HG02571 (cell line): Measurements from ENCODE around the gene VWA1.
A peak's percentile ranks its signal among the peaks of the same experiment; 100 is the strongest.
"Not testable (repeated sequence)": the region's sequence is repeated elsewhere in the genome, so short reads cannot be mapped to it uniquely, and the experiment has no call there.

Source experiments
- ATAC-seq: cut with Tn5 transposase; IDR thresholded peaks from one replicate; pipeline ENCODE4 v1.9.1; 2021; ENCODE audit warnings: mild to moderate bottlenecking, moderate library complexity; ENCODE audit not compliant: unreplicated experiment

Gene VWA1

DNA sequence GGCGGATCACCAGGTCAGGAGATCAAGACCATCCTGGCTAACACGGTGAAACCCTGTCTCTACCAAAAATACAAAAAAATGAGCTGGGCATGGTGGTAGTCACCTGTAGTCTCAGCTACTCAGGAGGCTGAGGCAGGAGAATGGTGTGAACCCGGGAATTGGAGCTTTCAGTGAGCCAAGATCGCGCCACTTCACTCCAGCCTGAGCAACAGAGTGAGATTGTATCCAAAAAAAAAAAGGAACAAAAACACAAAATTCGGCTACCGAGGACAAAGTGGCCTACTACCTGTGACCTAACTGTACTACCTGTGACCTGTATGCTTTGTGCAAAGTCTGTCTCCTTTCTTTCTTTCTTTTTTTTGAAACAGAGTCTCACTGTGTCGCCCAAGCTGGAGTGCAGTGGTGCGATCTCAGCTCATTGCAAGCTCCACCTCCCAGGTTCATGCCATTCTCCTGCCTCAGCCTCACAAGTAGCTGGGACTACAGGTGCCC is 32.5 kb upstream of the VWA1 start:
- ATAC-seq: not testable (repeated sequence)

DNA sequence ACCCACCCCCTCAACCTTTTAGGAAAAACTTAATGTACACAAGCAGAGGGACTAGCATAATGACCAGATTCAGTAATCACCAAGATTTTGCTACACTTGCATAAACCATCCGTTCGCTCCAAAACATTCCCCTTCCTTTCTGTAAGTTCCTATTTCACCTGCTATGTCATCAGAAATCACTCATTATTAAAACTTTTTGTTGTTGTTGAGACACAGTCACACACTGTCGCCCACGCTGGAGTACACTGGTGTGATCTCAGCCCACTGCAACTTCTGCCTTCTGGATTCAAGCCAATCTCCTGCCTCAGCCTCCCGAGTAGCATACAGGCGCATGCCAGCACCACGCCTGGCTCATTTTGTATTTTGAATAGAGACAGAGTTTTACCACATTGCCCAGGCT is 31.8 kb upstream of the VWA1 start:
- ATAC-seq: no peak

DNA sequence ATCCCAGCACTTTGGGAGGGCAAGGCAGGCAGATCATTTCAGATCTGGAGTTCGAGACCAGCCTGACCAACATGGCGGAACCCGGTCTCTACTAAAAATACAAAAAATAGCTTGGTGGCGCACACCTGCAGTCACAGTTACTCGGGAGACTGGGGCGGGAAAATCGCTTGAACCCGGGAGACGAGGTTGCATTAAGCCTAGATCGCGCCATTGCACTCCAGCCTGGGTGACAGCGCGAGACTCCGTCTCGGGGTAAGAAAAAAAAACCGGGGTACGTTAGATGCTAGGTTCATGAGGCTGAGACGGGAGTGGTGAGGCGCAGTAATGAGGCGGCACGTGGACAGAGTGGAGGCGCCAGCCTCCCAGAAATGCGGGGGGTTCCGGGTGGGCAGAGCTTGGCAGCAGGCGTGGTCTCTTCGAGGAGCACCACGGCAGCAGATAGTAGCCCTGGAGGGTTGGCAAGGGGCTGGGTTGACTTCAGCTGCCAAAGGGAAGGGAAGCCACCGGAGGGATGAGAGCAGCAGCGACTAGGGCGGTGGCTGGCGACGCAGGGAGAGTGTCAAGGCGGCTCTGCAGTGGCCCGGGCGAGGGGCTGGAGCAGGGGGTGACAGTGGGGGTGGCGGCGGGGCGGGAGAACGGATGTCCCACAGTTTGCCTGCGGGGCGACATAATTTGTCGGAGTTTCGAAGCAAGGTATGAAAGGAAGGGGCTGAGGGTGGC is 29.2 kb upstream of the VWA1 start:
- ATAC-seq: no peak

DNA sequence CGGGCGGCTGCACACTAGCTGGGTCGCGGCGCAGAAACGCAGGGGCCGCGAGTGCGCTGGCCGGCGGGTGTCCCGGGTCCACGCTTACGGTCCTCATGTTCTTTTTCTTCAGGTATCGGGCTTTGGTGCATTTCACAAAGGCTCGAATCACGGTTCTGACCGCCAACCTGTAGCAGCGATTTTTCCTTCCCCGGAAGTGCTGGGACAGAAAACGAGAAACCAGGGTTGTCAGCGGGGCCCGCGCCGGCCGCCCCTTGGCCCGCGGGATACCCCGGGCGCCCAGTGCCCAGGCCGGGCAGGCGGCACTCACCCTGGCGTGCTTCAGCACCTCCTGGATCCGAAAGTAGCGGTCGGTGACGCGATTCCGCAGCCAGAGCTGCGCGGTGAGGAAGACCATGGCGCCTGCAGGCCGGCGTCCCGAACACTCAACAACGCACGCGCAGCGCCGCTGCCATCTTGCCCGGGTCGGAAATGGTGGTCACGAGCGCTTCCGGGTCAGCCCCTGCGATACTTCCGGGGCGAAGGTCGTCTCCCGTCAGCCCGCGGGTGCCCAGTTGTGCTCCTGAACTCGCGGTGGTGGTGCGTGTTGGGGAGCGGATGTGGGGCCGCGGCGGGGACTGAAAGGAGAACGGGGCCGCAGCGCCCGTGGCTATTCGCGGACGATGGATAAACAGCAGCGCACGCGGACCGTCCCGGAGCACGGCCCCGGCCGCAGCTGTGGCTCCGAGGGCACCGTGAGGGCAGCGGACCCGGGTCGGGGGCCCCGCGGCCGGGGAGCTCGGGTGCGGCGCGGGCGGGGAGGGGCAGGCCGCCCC is 28.5 kb upstream of the VWA1 start, which contains the start of gene MRPL20:
TSS of gene MRPL20 (minus strand) at position 473 of the 815 bp plus-strand sequence. CDS start at position 397, 76 bp downstream.
- peak; percentile 93 for ATAC-seq

DNA sequence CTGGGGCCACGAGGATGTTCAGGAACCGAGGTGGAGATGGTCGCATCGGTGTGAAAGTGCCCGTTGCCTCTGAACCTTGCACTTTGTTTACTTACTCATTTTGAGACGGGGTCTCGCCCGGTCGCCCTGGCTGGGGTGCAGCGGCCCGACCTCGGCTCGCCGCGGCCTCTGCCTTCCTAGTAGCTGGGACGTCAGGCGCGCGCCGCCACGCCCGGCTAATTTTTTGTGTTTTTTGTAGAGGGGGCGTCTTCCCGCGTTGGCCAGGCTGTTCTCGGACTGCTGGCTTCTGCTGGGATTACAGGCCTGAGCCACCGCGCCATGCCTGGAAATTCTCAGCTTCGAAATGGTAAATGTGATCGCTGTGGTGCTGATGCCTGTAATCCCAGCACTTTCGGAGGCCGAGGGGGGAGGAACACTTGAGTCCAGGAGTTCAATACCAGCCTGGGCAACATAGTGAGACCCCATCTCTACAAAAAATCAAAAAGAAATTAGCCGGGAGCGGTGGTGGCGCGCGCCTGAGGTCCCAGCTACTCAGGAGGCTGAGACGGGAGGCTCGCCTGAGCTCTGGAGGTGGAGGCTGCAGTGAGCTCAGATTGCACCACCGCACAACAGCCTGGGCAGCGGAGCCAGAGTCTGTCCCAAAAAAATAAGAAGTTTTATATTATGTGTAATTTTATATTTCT is 27.7 kb upstream of the VWA1 start:
- ATAC-seq: peak; percentile 17

DNA sequence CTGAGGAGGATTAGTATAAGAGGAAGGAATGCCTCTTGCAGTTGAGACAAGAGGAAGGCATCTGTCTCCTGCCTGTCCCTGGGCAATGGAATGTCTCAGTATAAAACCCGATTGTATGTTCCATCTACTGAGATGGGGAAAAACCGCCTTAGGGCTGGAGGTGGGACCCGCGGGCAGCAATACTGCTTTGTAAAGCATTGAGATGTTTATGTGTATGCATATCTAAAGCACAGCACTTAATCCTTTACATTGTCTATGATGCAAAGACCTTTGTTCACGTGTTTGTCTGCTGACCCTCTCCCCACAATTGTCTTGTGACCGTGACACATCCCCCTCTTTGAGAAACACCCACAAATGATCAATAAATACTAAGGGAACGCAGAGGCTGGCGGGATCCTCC is 25.3 kb upstream of the VWA1 start:
- ATAC-seq: not testable (repeated sequence)

DNA sequence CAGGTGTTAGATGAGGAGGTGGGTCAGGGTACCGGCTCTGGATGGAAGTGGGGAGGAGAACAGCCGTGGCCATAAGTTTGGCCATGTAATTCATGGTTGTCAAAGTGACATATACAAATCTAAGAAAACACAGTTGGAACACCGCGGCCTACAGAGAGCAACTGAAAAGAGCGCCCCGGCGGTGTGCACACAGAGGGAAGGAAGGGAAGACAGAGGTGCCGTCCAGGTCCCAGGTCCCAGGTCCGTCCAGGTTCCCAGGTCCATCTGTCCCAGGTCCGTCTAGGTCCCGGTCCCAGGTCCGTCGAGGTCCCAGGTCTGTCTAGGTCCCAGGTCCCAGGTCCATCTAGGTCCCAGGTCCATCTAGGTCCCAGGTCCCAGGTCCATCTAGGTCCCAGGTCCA is 23.9 kb upstream of the VWA1 start:
- no peak for ATAC-seq

DNA sequence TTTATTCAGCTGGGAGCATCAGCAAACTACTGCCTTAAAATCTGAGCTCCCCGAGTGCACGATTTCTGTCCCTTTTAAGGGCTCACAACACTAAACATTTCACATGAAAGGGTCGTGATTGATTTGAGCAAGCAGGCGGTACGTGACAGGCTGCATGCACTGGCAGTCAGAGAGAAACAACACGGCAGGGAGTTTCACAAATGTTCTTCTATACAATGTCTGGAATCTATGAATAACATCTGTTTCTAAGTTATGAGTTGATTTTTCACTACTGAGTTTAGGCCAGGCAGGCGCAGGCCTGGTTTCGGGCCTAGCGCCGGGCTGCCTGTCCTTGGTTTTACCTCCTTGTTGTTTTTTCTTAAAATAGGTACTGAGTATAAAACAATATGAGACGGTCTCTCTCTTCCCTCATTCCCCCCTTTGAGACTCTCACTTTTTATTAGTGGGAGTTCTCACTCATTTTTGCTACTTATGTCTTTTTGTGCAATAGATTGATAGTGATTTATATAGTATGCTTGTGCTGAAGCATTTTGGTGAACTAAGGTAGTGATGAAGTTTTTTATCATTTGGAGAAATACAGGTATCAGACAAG is 23.1 kb upstream of the VWA1 start:
- not testable (repeated sequence) for ATAC-seq

DNA sequence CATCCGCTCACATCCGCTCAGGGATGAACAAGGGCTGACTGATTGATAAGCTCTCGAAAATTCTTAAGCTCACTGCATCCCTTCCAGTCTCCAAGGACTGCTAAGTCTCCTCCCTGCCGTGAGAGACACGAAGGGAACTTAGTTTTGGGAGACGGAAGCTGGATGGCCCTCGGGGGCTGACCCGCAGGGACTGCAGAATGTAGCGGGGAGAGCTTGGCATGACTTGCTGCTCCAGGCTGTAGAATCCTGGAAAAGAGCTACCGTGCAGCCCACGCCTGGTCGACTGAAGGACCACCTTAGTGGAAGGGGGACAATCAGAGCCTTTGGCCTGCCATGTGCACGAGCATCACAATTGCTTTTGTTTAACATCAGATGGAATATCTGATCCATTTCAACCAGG is 19.7 kb upstream of the VWA1 start:
- ATAC-seq: no peak

DNA sequence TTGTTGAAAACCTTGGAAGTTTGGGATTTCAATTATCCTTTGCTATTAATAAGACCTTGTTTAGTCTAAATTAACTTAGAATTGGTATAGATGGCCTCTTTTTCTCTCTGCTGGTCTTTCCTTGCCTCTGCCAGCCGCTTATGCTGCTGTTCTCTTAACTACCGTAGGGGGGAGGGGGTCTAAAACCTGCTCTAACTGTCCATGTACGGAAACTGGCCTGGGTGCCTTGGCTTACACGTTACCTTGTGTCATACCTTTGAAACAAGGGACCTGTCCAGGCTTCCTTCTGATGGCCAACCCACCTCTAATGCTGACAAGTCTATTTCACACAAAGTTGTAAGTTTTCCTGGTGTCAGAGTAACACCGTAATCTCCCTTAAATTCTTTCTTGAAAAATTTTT is 18.1 kb upstream of the VWA1 start:
- not testable (repeated sequence) for ATAC-seq

DNA sequence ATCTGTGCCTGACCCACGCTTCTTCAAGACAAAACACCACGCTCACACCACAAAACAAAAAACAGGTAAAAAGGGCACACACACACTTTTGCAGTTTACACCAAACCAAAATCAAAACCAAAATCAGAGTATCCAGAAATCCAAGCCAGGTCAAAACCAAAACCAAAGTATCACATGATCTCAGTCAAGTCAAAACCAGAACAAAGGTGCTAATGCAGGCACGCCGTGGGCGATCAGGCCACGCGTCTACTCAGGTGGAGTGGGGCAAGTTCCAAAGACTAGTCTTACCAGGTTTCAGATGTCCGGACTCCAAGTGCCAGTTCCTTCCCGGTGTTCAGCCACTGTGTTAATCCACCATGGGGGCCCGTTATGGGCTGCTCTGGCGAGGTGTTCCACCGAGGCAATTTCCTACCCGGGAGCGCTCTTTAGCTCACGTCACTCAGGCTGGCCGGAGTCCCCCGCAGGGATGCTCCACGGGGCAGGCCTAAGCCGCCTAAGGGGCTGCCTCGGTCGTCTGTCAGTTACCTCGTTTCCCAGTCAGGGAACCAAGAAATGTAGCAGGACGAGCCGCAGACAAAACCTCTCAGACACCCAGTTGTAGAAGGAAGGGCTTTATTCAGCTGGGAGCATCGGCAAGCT is 17.5 kb upstream of the VWA1 start:
- not testable (repeated sequence) for ATAC-seq

DNA sequence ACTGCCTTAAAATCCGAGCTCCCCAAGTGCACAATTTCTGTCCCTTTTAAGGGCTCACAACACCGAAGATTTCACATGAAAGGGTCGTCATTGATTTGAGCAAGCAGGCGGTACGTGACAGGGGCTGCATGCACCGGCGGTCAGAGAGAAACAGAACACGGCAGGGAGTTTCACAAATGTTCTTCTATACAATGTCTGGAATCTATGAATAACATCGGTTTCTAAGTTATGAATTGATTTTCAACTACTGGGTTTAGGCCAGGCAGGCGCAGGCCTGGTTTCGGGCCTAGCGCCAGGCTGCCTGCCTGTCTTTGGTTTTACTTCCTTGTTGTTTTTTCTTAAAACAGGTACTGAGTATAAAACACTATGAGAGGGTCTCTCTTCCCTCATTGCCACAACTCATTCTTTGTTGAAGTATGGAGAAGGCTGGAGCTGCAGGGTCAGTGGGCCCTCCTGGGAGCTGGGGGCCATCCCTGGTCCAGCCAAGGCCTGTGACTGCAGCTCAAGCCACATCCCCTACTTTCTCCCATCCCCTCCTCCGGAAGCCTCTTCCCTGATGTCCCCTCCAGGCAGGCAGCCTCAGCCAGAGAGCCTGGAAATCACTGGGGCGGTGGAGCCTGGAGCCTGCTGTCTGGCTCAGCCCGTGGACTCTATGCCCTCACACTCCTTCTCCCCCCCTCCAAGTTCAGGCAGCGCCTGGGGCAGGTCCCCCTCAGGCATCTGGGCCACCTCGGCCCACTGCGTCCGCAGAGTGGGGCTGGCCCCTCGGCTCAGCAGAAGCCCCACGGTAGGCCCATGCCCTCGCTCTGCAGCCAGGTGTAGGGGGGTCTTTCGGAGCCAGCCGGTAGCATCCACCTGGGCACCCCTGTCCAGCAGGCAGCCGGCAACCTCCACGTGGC is 16.8 kb upstream of the VWA1 start:
- ATAC-seq: no peak

DNA sequence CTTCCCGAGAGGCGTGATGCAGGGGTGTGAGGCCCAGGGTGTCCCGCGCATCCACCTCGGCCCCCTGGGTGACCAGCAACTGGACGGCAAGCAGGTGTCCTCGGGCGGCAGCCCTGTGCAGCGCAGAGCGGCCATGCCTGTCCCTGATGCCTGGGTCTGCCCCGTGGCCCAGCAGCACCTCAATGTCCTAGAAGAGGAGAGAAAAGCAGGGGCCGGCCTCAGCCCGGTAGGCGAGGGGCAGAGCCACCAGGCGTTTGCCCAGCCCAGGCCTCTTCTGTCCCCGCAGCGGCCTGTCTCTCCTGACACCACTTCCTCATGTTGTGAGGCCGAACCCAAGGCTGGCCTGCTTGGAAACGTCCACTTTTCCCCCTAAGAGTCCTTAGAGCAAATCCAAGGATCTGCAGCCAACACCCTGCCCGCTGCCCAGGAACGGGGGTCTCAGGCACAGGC is 16.1 kb upstream of the VWA1 start:
- ATAC-seq: no peak

DNA sequence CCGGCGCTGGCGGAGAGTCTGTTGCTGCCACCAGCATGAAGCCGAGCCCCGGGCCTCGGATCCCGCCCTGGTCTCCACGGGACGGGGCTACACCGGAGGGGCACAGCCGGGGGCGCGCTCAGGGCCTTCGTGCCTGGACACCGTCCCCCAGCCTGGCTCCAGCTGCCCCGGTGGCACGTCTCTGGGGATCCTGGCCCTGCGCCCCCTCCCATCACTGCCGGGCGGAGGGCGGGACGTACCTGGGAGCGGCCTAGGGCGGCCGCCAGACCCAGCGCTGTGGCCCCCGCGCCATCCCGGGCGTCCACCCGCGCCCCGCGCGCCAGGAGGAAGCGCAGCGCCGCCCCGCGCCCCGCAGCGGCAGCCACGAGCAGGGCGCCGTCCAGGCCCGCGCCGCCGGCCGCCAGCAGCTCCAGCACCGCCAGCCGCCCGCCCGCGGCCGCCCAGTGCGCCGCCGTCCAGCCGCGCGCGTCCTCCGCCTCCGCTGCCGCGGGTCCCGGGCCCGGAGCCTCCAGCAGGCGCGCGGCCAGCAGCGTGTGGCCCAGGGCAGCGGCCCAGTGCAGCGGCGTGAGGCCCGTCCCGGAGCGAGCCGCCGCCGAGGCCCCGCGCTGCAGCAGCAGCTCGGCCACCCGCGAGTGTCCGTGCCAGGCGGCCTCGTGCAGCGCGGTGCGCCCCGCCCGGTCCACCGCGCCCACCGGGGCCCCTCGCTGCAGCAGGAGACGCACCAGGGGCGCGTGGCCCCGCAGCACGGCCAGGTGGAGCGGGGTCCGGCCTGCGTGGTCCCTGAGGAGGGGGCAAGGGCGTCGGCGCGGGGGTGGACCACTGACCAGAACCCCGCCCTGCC is 15.5 kb upstream of the VWA1 start:
- no peak for ATAC-seq

DNA sequence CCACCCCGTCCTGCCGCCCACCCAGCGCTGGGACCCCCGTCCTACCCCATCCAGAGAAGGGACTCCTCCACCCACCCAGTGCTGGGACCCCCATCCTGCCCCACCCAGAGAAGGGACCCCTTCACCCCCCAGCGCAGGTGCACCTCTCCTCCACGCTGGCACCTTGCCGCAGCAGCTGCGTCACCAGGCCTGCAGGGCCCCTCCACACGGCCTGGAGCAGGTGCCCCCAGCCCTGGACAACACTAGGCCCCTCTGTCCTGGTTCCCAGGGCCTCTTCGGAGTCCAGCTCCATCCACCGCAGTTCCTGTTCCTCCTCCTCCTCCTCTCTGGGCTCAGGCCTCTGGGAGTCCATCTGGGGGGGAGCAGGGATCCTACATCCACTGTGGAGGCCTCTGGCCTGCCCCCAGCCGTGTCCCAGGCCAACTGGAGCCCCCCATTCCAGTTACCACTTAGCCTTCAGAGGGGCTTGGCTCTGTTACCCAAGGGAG is 14.8 kb upstream of the VWA1 start:
- ATAC-seq: no peak

DNA sequence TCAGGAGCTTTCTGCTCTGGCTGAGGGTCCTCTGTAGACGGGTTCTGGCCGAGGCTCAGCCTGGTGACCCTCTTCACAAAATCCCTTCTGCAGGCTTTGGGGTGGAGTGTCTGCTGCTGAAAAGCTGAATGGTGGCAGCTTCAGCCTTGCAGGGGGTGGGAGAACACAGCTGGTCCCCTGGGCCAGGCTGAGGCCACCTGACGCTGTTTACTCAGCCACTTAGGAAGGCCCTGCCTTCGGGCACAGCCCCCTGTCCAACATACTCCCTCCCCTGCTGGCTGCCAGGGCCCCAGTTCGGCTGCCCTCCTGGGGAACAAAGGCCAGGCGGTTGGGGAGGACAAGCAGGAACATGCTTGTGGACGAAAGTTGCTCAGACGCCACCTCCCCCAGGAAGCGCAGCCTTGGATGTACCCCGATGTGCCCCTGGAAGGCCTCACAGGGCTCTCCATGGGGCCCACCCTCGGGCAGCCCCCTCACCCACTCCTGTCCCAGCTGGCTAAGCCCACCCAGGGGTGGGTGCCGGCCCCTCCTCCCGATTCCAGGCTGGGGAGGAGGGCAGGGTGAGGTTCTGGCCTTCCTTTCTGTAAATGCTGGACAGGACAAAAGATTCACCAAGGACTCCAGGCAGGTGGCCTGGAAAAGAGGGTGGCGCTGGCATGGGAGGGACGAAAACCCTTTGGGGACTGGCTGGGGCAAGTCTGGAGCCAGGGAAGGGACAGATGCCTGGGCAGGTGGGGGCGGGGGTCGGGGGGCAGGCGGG is 14.2 kb upstream of the VWA1 start, which contains the start of gene ANKRD65:
TSS of gene ANKRD65 (minus strand) at position 130 of the 760 bp plus-strand sequence. CDS start 271 bp downstream, outside the sequence.
- ATAC-seq: no peak

DNA sequence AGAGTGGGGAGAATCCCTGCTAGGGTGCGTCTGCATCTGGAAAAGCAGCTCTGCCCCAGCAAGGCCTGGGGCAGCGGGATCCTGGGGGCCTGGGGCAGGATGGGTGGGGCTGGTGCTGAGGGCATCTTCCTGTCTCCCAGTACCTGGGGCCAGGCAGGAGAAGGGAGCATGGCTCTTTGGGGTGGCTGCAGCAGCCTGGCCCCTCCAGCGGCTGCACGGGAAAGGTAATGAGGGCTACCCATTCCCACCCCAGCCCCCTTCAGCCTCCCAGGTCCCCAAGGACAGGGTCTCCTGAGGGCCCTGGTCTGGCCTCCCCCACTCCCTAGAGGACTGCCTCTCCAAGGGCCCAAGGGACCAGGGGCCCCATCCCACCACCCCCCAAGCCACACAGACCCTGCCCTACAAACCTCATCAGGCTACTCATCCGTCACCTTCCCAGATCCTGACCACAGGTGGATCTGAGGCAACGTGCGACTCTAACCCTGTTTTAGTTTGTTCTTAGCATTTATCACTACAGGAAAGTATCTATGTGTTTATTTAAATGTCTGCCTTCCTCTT is 13.5 kb upstream of the VWA1 start:
- no peak for ATAC-seq
